BLaER1 treated with 17β-estradiol and CSF1 and Interleukin-3, amounts not matched to agents 10 nM and 100 nM (cell line): ENCODE data around the gene SLC22A2.

Experiments used
- H3K27ac ChIP-seq, 11 experiments: shearing (Covaris generic); formaldehyde crosslinking; 2 replicates each; pipeline ENCODE4 v1.8.1; 2022
- H3K27me3 ChIP-seq, 11 experiments: shearing (Covaris generic); formaldehyde crosslinking; 2 replicates each; pipeline ENCODE4 v1.8.1; 2022
- H3K36me3 ChIP-seq, 11 experiments: shearing (Covaris generic); formaldehyde crosslinking; 2 replicates each; pipeline ENCODE4 v1.8.1; 2022
- H3K4me1 ChIP-seq, 10 experiments: shearing (Covaris generic); formaldehyde crosslinking; 2 replicates each; pipeline ENCODE4 v1.8.1; 2022
- H3K4me2 ChIP-seq, 11 experiments: shearing (Covaris generic); formaldehyde crosslinking; 2 replicates each; pipeline ENCODE4 v1.8.1; 2022
- H3K4me3 ChIP-seq, 10 experiments: shearing (Covaris generic); formaldehyde crosslinking; 2 replicates each; pipeline ENCODE4 v1.8.1; 2022
- H3K9ac ChIP-seq, 11 experiments: shearing (Covaris generic); formaldehyde crosslinking; 2 replicates each; pipeline ENCODE4 v1.8.1; 2022
- H3K9me3 ChIP-seq, 11 experiments: shearing (Covaris generic); formaldehyde crosslinking; replicated peaks in 1 of 11; 2 replicates each; pipeline ENCODE4 v1.8.1; 2022
- H4K20me1 ChIP-seq, 11 experiments: shearing (Covaris generic); formaldehyde crosslinking; 2 replicates each; pipeline ENCODE4 v1.8.1; 2022
- Cebpa-rat ChIP-seq, 11 experiments: shearing (Covaris generic); IDR thresholded peaks; 2 replicates each; pipeline ENCODE4 v1.8.1; 2022

The SLC22A2 gene

GRCh38 chr6:160297310-160297709 is 38.7 kb upstream of the SLC22A2 start:
- Histone ChIP-seq H3K9ac (no peak overlapping the region), H3K4me2 (peak overlapping the region in 4 of 11 experiments; percentile 2 to 49 (median 24); a peak in 4 of 22 replicates)

GRCh38 chr6:160293844-160294243 is 35.2 kb upstream of the SLC22A2 start:
- no peaks in the 10 kb centered on the region for H3K27me3 ChIP-seq
- H3K36me3 ChIP-seq = no peaks in the 10 kb centered on the region
- no peak overlapping the region for H3K4me3 ChIP-seq
- H3K4me2 ChIP-seq = peak overlapping the region in 8 of 11 experiments; percentile 31 to 68 (median 42); a peak in 17 of 22 replicates
- no peak for TF ChIP-seq Cebpa-rat (IDR thresholded peaks at IDR 0.05)
- no peak overlapping the region for H3K9ac ChIP-seq
- no peak overlapping the region for H3K27ac ChIP-seq
- no peaks in the 10 kb centered on the region for H3K9me3 ChIP-seq
- H3K4me1 ChIP-seq = peaks cover 0 to 31% (median 20%) of the 10 kb centered on the region in 10 experiments; a peak in 14 of 20 replicates
- no peaks in the 10 kb centered on the region for H4K20me1 ChIP-seq

More at GRCh38 chr6:160297310-160297709, 38.7 kb upstream of the SLC22A2 start:
- Histone ChIP-seq H3K4me1 (peaks cover 7 to 33% (median 24%) of the 10 kb centered on the region in 10 experiments; a peak in 17 of 20 replicates), H3K4me3 (no peak overlapping the region), H3K36me3 (no peaks in the 10 kb centered on the region), H3K27me3 (no peaks in the 10 kb centered on the region), H4K20me1 (no peaks in the 10 kb centered on the region), H3K27ac (no peak overlapping the region), H3K9me3 (0 out of 22 replicates have a peak, but pooled peaks cover 0 to under 1% (median 0%) of the 10 kb centered on the region in 11 experiments)
- no peak for TF ChIP-seq Cebpa-rat (IDR thresholded peaks at IDR 0.05)

- H3K4me2 ChIP-seq = no peak overlapping the region
- no peak overlapping the region for H3K27ac ChIP-seq
- no peaks in the 10 kb centered on the region for H3K36me3 ChIP-seq
- H3K9ac ChIP-seq = no peak overlapping the region
- H3K9me3 ChIP-seq = no peaks in the 10 kb centered on the region
- no peak overlapping the region for H3K4me3 ChIP-seq
- no peak for TF ChIP-seq Cebpa-rat (IDR thresholded peaks at IDR 0.05)
- no peaks in the 10 kb centered on the region for H3K4me1 ChIP-seq
- no peaks in the 10 kb centered on the region for H3K27me3 ChIP-seq
- no peaks in the 10 kb centered on the region for H4K20me1 ChIP-seq
Measured at GRCh38 chr6:160285541-160286105, 27.0 kb upstream of the SLC22A2 start.

GRCh38 chr6:160284575-160284974 is 26.0 kb upstream of the SLC22A2 start:
- no peak for TF ChIP-seq Cebpa-rat (IDR thresholded peaks at IDR 0.05)

GRCh38 chr6:160282444-160282843 is 23.8 kb upstream of the SLC22A2 start:
- H3K4me3 ChIP-seq = no peak overlapping the region
- no peaks in the 10 kb centered on the region for H3K4me1 ChIP-seq
- H4K20me1 ChIP-seq = no peaks in the 10 kb centered on the region
- H3K27me3 ChIP-seq = no peaks in the 10 kb centered on the region
- no peak overlapping the region for H3K9ac ChIP-seq
- H3K9me3 ChIP-seq = peaks cover 0 to 6% (median 0%) of the 10 kb centered on the region in 11 experiments; a peak in 1 of 22 replicates
- H3K4me2 ChIP-seq = no peak overlapping the region
- TF ChIP-seq Cebpa-rat (IDR thresholded peaks at IDR 0.05) = no peak
- H3K36me3 ChIP-seq = no peaks in the 10 kb centered on the region
- no peak overlapping the region for H3K27ac ChIP-seq

More at GRCh38 chr6:160284575-160284974, 26.0 kb upstream of the SLC22A2 start:
- no peak overlapping the region for H3K9ac ChIP-seq
- H3K4me2 ChIP-seq = no peak overlapping the region
- H3K27ac ChIP-seq = no peak overlapping the region
- H4K20me1 ChIP-seq = no peaks in the 10 kb centered on the region
- H3K36me3 ChIP-seq = no peaks in the 10 kb centered on the region
- peaks cover 0 to 5% (median 0%) of the 10 kb centered on the region in 11 experiments; a peak in 1 of 22 replicates for H3K9me3 ChIP-seq
- H3K4me1 ChIP-seq = no peaks in the 10 kb centered on the region
- no peak overlapping the region for H3K4me3 ChIP-seq
- H3K27me3 ChIP-seq = no peaks in the 10 kb centered on the region

- Histone ChIP-seq H3K36me3 (no peaks in the 10 kb centered on the region), H3K9me3 (peaks cover 0 to 6% (median 0%) of the 10 kb centered on the region in 11 experiments; a peak in 1 of 22 replicates), H3K4me3 (no peak overlapping the region), H3K27me3 (no peaks in the 10 kb centered on the region), H3K27ac (no peak overlapping the region), H3K4me2 (no peak overlapping the region), H3K9ac (no peak overlapping the region), H3K4me1 (no peaks in the 10 kb centered on the region), H4K20me1 (no peaks in the 10 kb centered on the region)
- TF ChIP-seq Cebpa-rat (IDR thresholded peaks at IDR 0.05) = no peak
Measured at GRCh38 chr6:160279850-160280249, 21.2 kb upstream of the SLC22A2 start.

GRCh38 chr6:160278786-160279310 is 20.2 kb upstream of the SLC22A2 start:
- Histone ChIP-seq H4K20me1 (no peaks in the 10 kb centered on the region), H3K4me2 (no peak overlapping the region), H3K4me1 (no peaks in the 10 kb centered on the region), H3K27me3 (no peaks in the 10 kb centered on the region), H3K9ac (no peak overlapping the region), H3K27ac (no peak overlapping the region), H3K9me3 (peaks cover 0 to 6% (median 0%) of the 10 kb centered on the region in 11 experiments; a peak in 1 of 22 replicates), H3K36me3 (no peaks in the 10 kb centered on the region), H3K4me3 (no peak overlapping the region)
- TF ChIP-seq Cebpa-rat (IDR thresholded peaks at IDR 0.05) = no peak

- Histone ChIP-seq H3K4me2 (no peak overlapping the region), H3K36me3 (no peaks in the 10 kb centered on the region), H3K9me3 (peaks cover 0 to 6% (median 0%) of the 10 kb centered on the region in 11 experiments; a peak in 1 of 22 replicates), H3K27ac (no peak overlapping the region), H4K20me1 (no peaks in the 10 kb centered on the region), H3K4me3 (no peak overlapping the region), H3K4me1 (no peaks in the 10 kb centered on the region), H3K27me3 (no peaks in the 10 kb centered on the region), H3K9ac (no peak overlapping the region)
- TF ChIP-seq Cebpa-rat (IDR thresholded peaks at IDR 0.05) = no peak
Measured at GRCh38 chr6:160278311-160278710, 19.7 kb upstream of the SLC22A2 start.

GRCh38 chr6:160277546-160277945 is 18.9 kb upstream of the SLC22A2 start:
- Histone ChIP-seq H3K4me3 (no peak overlapping the region), H3K27ac (no peak overlapping the region), H3K36me3 (no peaks in the 10 kb centered on the region), H3K4me1 (no peaks in the 10 kb centered on the region), H3K4me2 (no peak overlapping the region), H4K20me1 (no peaks in the 10 kb centered on the region), H3K27me3 (no peaks in the 10 kb centered on the region), H3K9me3 (peaks cover 0 to 6% (median 0%) of the 10 kb centered on the region in 11 experiments; a peak in 1 of 22 replicates), H3K9ac (no peak overlapping the region)
- TF ChIP-seq Cebpa-rat (IDR thresholded peaks at IDR 0.05) = no peak

GRCh38 chr6:160277144-160277543 is 18.5 kb upstream of the SLC22A2 start:
- Histone ChIP-seq H3K4me2 (no peak overlapping the region), H3K4me1 (no peaks in the 10 kb centered on the region), H3K36me3 (no peaks in the 10 kb centered on the region), H3K4me3 (no peak overlapping the region), H3K9ac (no peak overlapping the region), H4K20me1 (no peaks in the 10 kb centered on the region), H3K9me3 (peaks cover 0 to 6% (median 0%) of the 10 kb centered on the region in 11 experiments; a peak in 1 of 22 replicates), H3K27me3 (no peaks in the 10 kb centered on the region), H3K27ac (no peak overlapping the region)
- no peak for TF ChIP-seq Cebpa-rat (IDR thresholded peaks at IDR 0.05)
